H9 (cell line): Measurements from ENCODE around the gene CEACAM4. TPM values are rescaled to one million over a fixed set of nuclear protein-coding genes. Genes with fewer than 3 reads are reported as not detected.

Source experiments
- DNase-seq: peaks from one replicate; pipeline ENCODE4 v3.0.0-alpha.2; 2017
- H2AFZ ChIP-seq: one replicate; pipeline ENCODE4 v1.6.1; 2013; ENCODE audit warnings: mild to moderate bottlenecking, low read length, control low read depth, moderate library complexity
- H2AK5ac ChIP-seq: 2 replicates; pipeline ENCODE4 v1.6.1; 2013; ENCODE audit warnings: low read length, control low read depth, mixed read lengths; ENCODE audit not compliant: insufficient read length
- H2BK120ac ChIP-seq: one replicate; pipeline ENCODE4 v1.6.1; 2013; ENCODE audit warnings: low read depth, mild to moderate bottlenecking, low read length, control low read depth, inconsistent platforms; ENCODE audit not compliant: poor library complexity, severe bottlenecking
- H2BK12ac ChIP-seq: 2 replicates; pipeline ENCODE4 v1.6.1; 2013; ENCODE audit warnings: low read length, control low read depth, mixed read lengths, low read depth; ENCODE audit not compliant: insufficient read length
- H2BK15ac ChIP-seq: 2 replicates; pipeline ENCODE4 v1.6.1; 2013; ENCODE audit warnings: low read depth, low read length, control low read depth
- H2BK20ac ChIP-seq: one replicate; pipeline ENCODE4 v1.6.1; 2013; ENCODE audit warnings: low read depth, mild to moderate bottlenecking, low read length, control low read depth, inconsistent platforms; ENCODE audit not compliant: poor library complexity, severe bottlenecking
- H2BK5ac ChIP-seq: 2 replicates; pipeline ENCODE4 v1.6.1; 2013; ENCODE audit warnings: low read length, control low read depth, mixed read lengths; ENCODE audit not compliant: insufficient read length
- H3K14ac ChIP-seq: 2 replicates; pipeline ENCODE4 v1.6.1; 2013; ENCODE audit warnings: low read length, control low read depth; ENCODE audit not compliant: insufficient read depth
- H3K18ac ChIP-seq: 2 replicates; pipeline ENCODE4 v1.6.1; 2013; ENCODE audit warnings: low read depth, mild to moderate bottlenecking, mixed read lengths, low read length, control low read depth; ENCODE audit not compliant: insufficient read length
- H3K23ac ChIP-seq: 2 replicates; pipeline ENCODE4 v1.6.1; 2013; ENCODE audit warnings: low read length, control low read depth, mixed read lengths, low read depth; ENCODE audit not compliant: insufficient read length
- H3K23me2 ChIP-seq: 2 replicates; pipeline ENCODE4 v1.6.1; 2013; ENCODE audit warnings: low read depth, mild to moderate bottlenecking, mixed read lengths, low read length, control low read depth; ENCODE audit not compliant: insufficient read length, poor library complexity, severe bottlenecking
- H3K27ac ChIP-seq: 2 replicates; pipeline ENCODE4 v1.5.1; 2013; ENCODE audit warnings: low read length, control low read depth, mixed read lengths, low read depth; ENCODE audit not compliant: insufficient read length
- H3K27me3 ChIP-seq: 2 replicates; pipeline ENCODE4 v1.6.1; 2013; ENCODE audit warnings: low read length, control low read depth, inconsistent platforms; ENCODE audit not compliant: insufficient read depth
- H3K4ac ChIP-seq: 2 replicates; pipeline ENCODE4 v1.6.1; 2013; ENCODE audit warnings: low read depth, mild to moderate bottlenecking, control low read depth, inconsistent platforms, low read length, moderate library complexity
- H3K4me1 ChIP-seq: 2 replicates; pipeline ENCODE4 v1.6.1; 2013; ENCODE audit warnings: low read length, control low read depth, inconsistent platforms; ENCODE audit not compliant: insufficient read depth
- H3K4me2 ChIP-seq: 2 replicates; pipeline ENCODE4 v1.6.1; 2013; ENCODE audit warnings: low read length, control low read depth, mixed read lengths; ENCODE audit not compliant: insufficient read length, insufficient read depth
- H3K56ac ChIP-seq: 2 replicates; pipeline ENCODE4 v1.6.1; 2013; ENCODE audit warnings: low read depth, mild to moderate bottlenecking, mixed read lengths, low read length, control low read depth; ENCODE audit not compliant: insufficient read length
- H3K79me1 ChIP-seq: 2 replicates; pipeline ENCODE4 v1.6.1; 2013; ENCODE audit warnings: low read depth, mild to moderate bottlenecking, moderate library complexity, low read length, control low read depth, inconsistent platforms; ENCODE audit not compliant: insufficient read depth, poor library complexity, severe bottlenecking
- H3K79me2 ChIP-seq: 2 replicates; pipeline ENCODE4 v1.6.1; 2013; ENCODE audit warnings: low read length, control low read depth, inconsistent platforms; ENCODE audit not compliant: insufficient read depth
- H3K9ac ChIP-seq: 2 replicates; pipeline ENCODE4 v1.6.1; 2013; ENCODE audit warnings: low read length, control low read depth, mixed read lengths; ENCODE audit not compliant: insufficient read length; ENCODE audit errors: extremely low read depth
- H3K9me3 ChIP-seq: one replicate; pipeline ENCODE4 v1.6.1; 2013; ENCODE audit warnings: low read depth, low read length, inconsistent platforms; ENCODE audit not compliant: control insufficient read depth
- H3T11ph ChIP-seq: one replicate; pipeline ENCODE4 v1.6.1; 2013; ENCODE audit warnings: mild to moderate bottlenecking, low read length, control low read depth, inconsistent platforms
- H4K20me1 ChIP-seq: one replicate; pipeline ENCODE4 v1.6.1; 2013; ENCODE audit not compliant: control insufficient read depth, insufficient read length, insufficient read depth
- H4K5ac ChIP-seq: 2 replicates; pipeline ENCODE4 v1.6.1; 2013; ENCODE audit warnings: low read depth, mild to moderate bottlenecking, mixed read lengths, low read length, control low read depth; ENCODE audit not compliant: insufficient read length
- H4K8ac ChIP-seq: replicated peaks from 2 replicates; pipeline ENCODE4 v1.6.1; 2013; ENCODE audit warnings: low read length, control low read depth, mixed read lengths, low read depth; ENCODE audit not compliant: insufficient read length
- H4K91ac ChIP-seq: 2 replicates; pipeline ENCODE4 v1.6.1; 2013; ENCODE audit warnings: low read depth, mild to moderate bottlenecking, moderate library complexity, mixed read lengths, low read length, control low read depth; ENCODE audit not compliant: insufficient read length
- H3K27ac Mint-ChIP-seq, 3 experiments: 2 replicates in 2 of 3; 3 replicates in 1 of 3; pipeline ENCODE4 v1.8.0; 2020 to 2021; ENCODE audit warnings: mixed read lengths in 3 of 3, mild to moderate bottlenecking in 1 of 3, moderate library complexity in 1 of 3
- H3K27me3 Mint-ChIP-seq: 2 replicates; pipeline ENCODE4 v1.8.0; 2021; ENCODE audit warnings: low read depth, mild to moderate bottlenecking, moderate library complexity, mixed read lengths
- H3K36me3 Mint-ChIP-seq, 3 experiments: 2 replicates in 2 of 3; 3 replicates in 1 of 3; pipeline ENCODE4 v1.8.0; 2020 to 2021; ENCODE audit warnings: low read depth in 3 of 3, mixed read lengths in 3 of 3; ENCODE audit not compliant: insufficient read depth in 1 of 3
- H3K4me1 Mint-ChIP-seq, 2 experiments: 2 replicates each; pipeline ENCODE4 v1.8.0; 2020; ENCODE audit warnings: mixed read lengths in 2 of 2
- H3K4me3 Mint-ChIP-seq, 2 experiments: 2 replicates in 1 of 2; 3 replicates in 1 of 2; pipeline ENCODE4 v1.8.0; 2020 to 2021; ENCODE audit warnings: mild to moderate bottlenecking in 2 of 2, mixed read lengths in 2 of 2, moderate library complexity in 1 of 2
- H3K9me3 Mint-ChIP-seq, 2 experiments: 2 replicates in 1 of 2; 3 replicates in 1 of 2; pipeline ENCODE4 v1.8.0; 2020; ENCODE audit warnings: mild to moderate bottlenecking in 2 of 2, mixed read lengths in 2 of 2, moderate library complexity in 1 of 2
- CTCF ChIP-seq: fragments of 200-600 bp; sonication (generic); conservative IDR thresholded peaks from 3 replicates; pipeline ENCODE4 v1.8.0; 2021; ENCODE audit warnings: antibody characterized with exemption, mild to moderate bottlenecking
- WGBS: extraction: QIAGEN DNeasy Blood & Tissue Kit; methylation state at CpG from one replicate; pipeline ENCODE4 v1.1.7; 2013; ENCODE audit warnings: missing lambda C conversion rate, low lambda C conversion rate, mixed read lengths; ENCODE audit not compliant: insufficient read length; ENCODE audit errors: extremely low coverage; 5-methylcytosine and 5-hydroxymethylcytosine counted together
- total RNA-seq: library from RNA; stranded (reverse); gene quantifications from 2 replicates; pipeline ENCODE4 v1.2.1, GENCODE V29; 2021

CEACAM4 gene
- total RNA-seq, 1 experiment from 2014 or later, result not detected

- Histone ChIP-seq H3K56ac (no peak overlapping the region), H3K27me3 (no peaks in the 10 kb centered on the region), H3K18ac (no peak overlapping the region), H4K5ac (no peak overlapping the region), H3K9me3 (peaks cover 58% of the 10 kb centered on the region), H2BK12ac (no peak overlapping the region), H3K4me2 (no peak overlapping the region), H3T11ph (no peak overlapping the region), H4K8ac (no peak overlapping the region), H3K4me1 (no peaks in the 10 kb centered on the region), H3K23ac (no peak overlapping the region), H3K27ac (no peak overlapping the region), H3K23me2 (no peaks in the 10 kb centered on the region), H3K4ac (no peak overlapping the region), H2BK20ac (no peak overlapping the region), H2BK120ac (no peak overlapping the region), H2BK15ac (no peak overlapping the region), H3K79me1 (no peaks in the 10 kb centered on the region), H3K79me2 (no peaks in the 10 kb centered on the region), H4K91ac (no peak overlapping the region), H3K14ac (no peak overlapping the region), H2BK5ac (no peak overlapping the region), H2AK5ac (no peak overlapping the region), H4K20me1 (no peaks in the 10 kb centered on the region), H3K9ac (no peak overlapping the region), H2AFZ (no peak overlapping the region)
- TF ChIP-seq CTCF, result no peak
- no peak overlapping the region for H3K27ac Mint-ChIP-seq
- no peaks in the 10 kb centered on the region for H3K4me1 Mint-ChIP-seq
- peaks cover 97 to 99% of the 10 kb centered on the region in 2 experiments for H3K9me3 Mint-ChIP-seq
- peaks cover 8% of the 10 kb centered on the region for H3K27me3 Mint-ChIP-seq
- DNase-seq, result no peak
- H3K4me3 Mint-ChIP-seq, result no peak overlapping the region
- no CpG with 5 or more reads among the region's 1 CpG for WGBS
- peaks cover 7 to 52% (median 19%) of the 10 kb centered on the region in 3 experiments; a peak in 6 of 7 replicates for H3K36me3 Mint-ChIP-seq
Measured at GRCh38 chr19:41584931-41585330, 41.9 kb downstream of the CEACAM4 start.
